GM23338 (cell line): ENCODE measurements around the gene GSTM5.
"Not testable (repeated sequence)": the region's sequence is repeated elsewhere in the genome, so short reads cannot be mapped to it uniquely, and the experiment has no call there.

Experiments
- CREB1 ChIP-seq: fragments of 250-450 bp; sonication (Bioruptor Pico); IDR thresholded peaks from 2 replicates; pipeline ENCODE4 v1.5.0; 2020; ENCODE audit warnings: low read depth, mild to moderate bottlenecking, moderate library complexity
- ETS1 ChIP-seq: IDR thresholded peaks from 2 replicates; pipeline ENCODE4 v1.6.1; 2016; ENCODE audit warnings: antibody characterized with exemption
- EZH2 ChIP-seq: fragments of 200-600 bp; sonication (generic); IDR thresholded peaks from one replicate; pipeline ENCODE4 v1.8.0; 2017; ENCODE audit warnings: antibody characterized with exemption, mild to moderate bottlenecking, low read depth; ENCODE audit not compliant: unreplicated experiment
- EZH2phosphoT487 ChIP-seq: fragments of 200-600 bp; sonication (generic); IDR thresholded peaks from one replicate; pipeline ENCODE4 v1.8.1; 2018; ENCODE audit warnings: antibody characterized with exemption; ENCODE audit not compliant: unreplicated experiment
- JUNB ChIP-seq: IDR thresholded peaks from one replicate; pipeline ENCODE4 v1.6.1; 2016; ENCODE audit warnings: antibody characterized with exemption; ENCODE audit not compliant: unreplicated experiment
- POLR2AphosphoS5 ChIP-seq: IDR thresholded peaks from 2 replicates; pipeline ENCODE4 v1.6.1; 2016; ENCODE audit warnings: antibody characterized with exemption, low read depth
- REST ChIP-seq: IDR thresholded peaks from one replicate; pipeline ENCODE4 v1.6.1; 2018; ENCODE audit warnings: antibody characterized with exemption; ENCODE audit not compliant: unreplicated experiment
- STAT1 ChIP-seq: IDR thresholded peaks from one replicate; pipeline ENCODE4 v1.6.1; 2016; ENCODE audit warnings: antibody characterized with exemption; ENCODE audit not compliant: unreplicated experiment
- ZNF114 ChIP-seq: fragments of 250-450 bp; sonication (Bioruptor Pico); IDR thresholded peaks from 2 replicates; pipeline ENCODE4 v1.5.0; 2020; ENCODE audit warnings: mild to moderate bottlenecking, moderate library complexity
- ZNF331 ChIP-seq: fragments of 250-450 bp; sonication (Bioruptor Pico); IDR thresholded peaks from 2 replicates; pipeline ENCODE4 v1.5.0; 2020; ENCODE audit warnings: low read depth, mild to moderate bottlenecking, moderate library complexity
- TF ChIP-seq, protein P1 (sequence below), 2 experiments: fragments of 200-600 bp in 1 of 2; sonication (generic) in 1 of 2; conservative IDR thresholded peaks; 2 replicates each; pipeline versions ENCODE4 v1.5.1 to v1.6.1; 2016 to 2017; ENCODE audit warnings: antibody characterized with exemption in 2 of 2, low read depth in 2 of 2, mild to moderate bottlenecking in 2 of 2, moderate library complexity in 1 of 2

GRCh38 chr1:109697861-109698260, 14.2 kb upstream of the GSTM5 start:
- not testable (repeated sequence) for TF ChIP-seq EZH2phosphoT487; ETS1; EZH2; ZNF331 (CRISPR knock-in tag); POLR2AphosphoS5; JUNB; CREB1 (CRISPR knock-in tag); REST; STAT1; ZNF114 (CRISPR knock-in tag)
- TF ChIP-seq, protein P1, sequence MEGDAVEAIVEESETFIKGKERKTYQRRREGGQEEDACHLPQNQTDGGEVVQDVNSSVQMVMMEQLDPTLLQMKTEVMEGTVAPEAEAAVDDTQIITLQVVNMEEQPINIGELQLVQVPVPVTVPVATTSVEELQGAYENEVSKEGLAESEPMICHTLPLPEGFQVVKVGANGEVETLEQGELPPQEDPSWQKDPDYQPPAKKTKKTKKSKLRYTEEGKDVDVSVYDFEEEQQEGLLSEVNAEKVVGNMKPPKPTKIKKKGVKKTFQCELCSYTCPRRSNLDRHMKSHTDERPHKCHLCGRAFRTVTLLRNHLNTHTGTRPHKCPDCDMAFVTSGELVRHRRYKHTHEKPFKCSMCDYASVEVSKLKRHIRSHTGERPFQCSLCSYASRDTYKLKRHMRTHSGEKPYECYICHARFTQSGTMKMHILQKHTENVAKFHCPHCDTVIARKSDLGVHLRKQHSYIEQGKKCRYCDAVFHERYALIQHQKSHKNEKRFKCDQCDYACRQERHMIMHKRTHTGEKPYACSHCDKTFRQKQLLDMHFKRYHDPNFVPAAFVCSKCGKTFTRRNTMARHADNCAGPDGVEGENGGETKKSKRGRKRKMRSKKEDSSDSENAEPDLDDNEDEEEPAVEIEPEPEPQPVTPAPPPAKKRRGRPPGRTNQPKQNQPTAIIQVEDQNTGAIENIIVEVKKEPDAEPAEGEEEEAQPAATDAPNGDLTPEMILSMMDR (conservative IDR thresholded peaks at IDR 0.05; ENCODE audit: low read depth in 2 of 2), result not testable (repeated sequence)
